Mesothelial cell of epicardium (in vitro differentiated cells): ENCODE measurements around the gene GRAMD1B. TPM values are rescaled to one million over a fixed set of nuclear protein-coding genes. Genes with fewer than 3 reads are reported as not detected.

Experiments used
- DNase-seq, 2 experiments: peaks; one replicate each; pipeline ENCODE4 v3.0.0; 2021; ENCODE audit warnings: low spot score in 2 of 2; ENCODE audit not compliant: unreplicated experiment in 2 of 2
- H3K27ac Mint-ChIP-seq: 2 replicates; pipeline ENCODE4 v1.8.0; 2021; ENCODE audit warnings: mixed read lengths
- H3K27me3 Mint-ChIP-seq: 2 replicates; pipeline ENCODE4 v1.8.0; 2021; ENCODE audit warnings: low read depth, mixed read lengths
- H3K36me3 Mint-ChIP-seq: 2 replicates; pipeline ENCODE4 v1.8.0; 2021; ENCODE audit warnings: mixed read lengths
- H3K4me1 Mint-ChIP-seq: 2 replicates; pipeline ENCODE4 v1.8.0; 2021; ENCODE audit warnings: mixed read lengths
- H3K4me3 Mint-ChIP-seq: 2 replicates; pipeline ENCODE4 v1.8.0; 2021; ENCODE audit warnings: mild to moderate bottlenecking, moderate library complexity, mixed read lengths
- H3K9me3 Mint-ChIP-seq: 2 replicates; pipeline ENCODE4 v1.8.0; 2021; ENCODE audit warnings: mixed read lengths
- CTCF ChIP-seq: fragments of 200-600 bp; sonication (generic); IDR thresholded peaks from one replicate; pipeline ENCODE4 v1.5.0; 2021; ENCODE audit warnings: antibody characterized with exemption; ENCODE audit not compliant: unreplicated experiment
- total RNA-seq: library from RNA; stranded (reverse); gene quantifications from 3 replicates; pipeline ENCODE4 v1.2.1, GENCODE V29; 2021

The GRAMD1B gene
- total RNA-seq, 1 donor from 2014 or later = 8.4 TPM

GRCh38 chr11:123577081-123577598 is 147.1 kb downstream of the GRAMD1B start:
- Mint-ChIP-seq H3K36me3 (no peaks in the 10 kb centered on the region), H3K4me3 (no peak overlapping the region), H3K9me3 (no peaks in the 10 kb centered on the region), H3K27me3 (peaks cover 19% of the 10 kb centered on the region), H3K4me1 (peaks cover 12% of the 10 kb centered on the region), H3K27ac (no peak overlapping the region)
- peak; percentile 88 for TF ChIP-seq CTCF
- peak in 1 of 2 experiments; percentile 86 for DNase-seq

GRCh38 chr11:123578778-123579481 is 148.9 kb downstream of the GRAMD1B start:
- Mint-ChIP-seq H3K27me3 (peaks cover 19% of the 10 kb centered on the region), H3K4me3 (no peak overlapping the region), H3K9me3 (no peaks in the 10 kb centered on the region), H3K27ac (no peak overlapping the region), H3K4me1 (peaks cover 12% of the 10 kb centered on the region), H3K36me3 (no peaks in the 10 kb centered on the region)
- no peak for TF ChIP-seq CTCF
- DNase-seq = no peak

- peaks cover 14% of the 10 kb centered on the region for H3K27me3 Mint-ChIP-seq
- no peaks in the 10 kb centered on the region for H3K9me3 Mint-ChIP-seq
- no peak overlapping the region for H3K4me3 Mint-ChIP-seq
- DNase-seq = no peak
- peaks cover 12% of the 10 kb centered on the region for H3K4me1 Mint-ChIP-seq
- H3K36me3 Mint-ChIP-seq = no peaks in the 10 kb centered on the region
- no peak overlapping the region for H3K27ac Mint-ChIP-seq
- no peak for TF ChIP-seq CTCF
Measured at GRCh38 chr11:123579482-123579812, 149.4 kb downstream of the GRAMD1B start.

GRCh38 chr11:123580137-123580536 is 150.1 kb downstream of the GRAMD1B start:
- Mint-ChIP-seq H3K27me3 (peaks cover 8% of the 10 kb centered on the region), H3K4me3 (no peak overlapping the region), H3K4me1 (peaks cover 12% of the 10 kb centered on the region), H3K36me3 (no peaks in the 10 kb centered on the region), H3K27ac (no peak overlapping the region), H3K9me3 (no peaks in the 10 kb centered on the region)
- DNase-seq = no peak
- no peak for TF ChIP-seq CTCF

- peak; percentile 92 for TF ChIP-seq CTCF
- Mint-ChIP-seq H3K27me3 (peaks cover 8% of the 10 kb centered on the region), H3K27ac (peak overlapping the region; percentile 47), H3K4me3 (peak overlapping the region; percentile 46), H3K9me3 (no peaks in the 10 kb centered on the region), H3K36me3 (no peaks in the 10 kb centered on the region), H3K4me1 (peaks cover 16% of the 10 kb centered on the region)
- DNase-seq = peak; percentile 68 to 85
Measured at GRCh38 chr11:123580557-123581275, 150.6 kb downstream of the GRAMD1B start.
